Retinal pigment epithelial cell (primary cell): ENCODE results near the gene ANGPTL2.

Experiments
- DNase-seq: peaks from one replicate; pipeline ENCODE4 v3.0.0-alpha.2; 2010; ENCODE audit warnings: low read depth
- H3K4me3 ChIP-seq: 2 replicates; pipeline ENCODE4 v1.5.1; 2011; ENCODE audit warnings: mild to moderate bottlenecking, low read length, control low read depth, moderate library complexity
- CTCF ChIP-seq: conservative IDR thresholded peaks from 2 replicates; pipeline ENCODE4 v1.5.1; 2011; ENCODE audit warnings: low read depth, low read length, control low read depth, inconsistent platforms

Gene ANGPTL2

DNA sequence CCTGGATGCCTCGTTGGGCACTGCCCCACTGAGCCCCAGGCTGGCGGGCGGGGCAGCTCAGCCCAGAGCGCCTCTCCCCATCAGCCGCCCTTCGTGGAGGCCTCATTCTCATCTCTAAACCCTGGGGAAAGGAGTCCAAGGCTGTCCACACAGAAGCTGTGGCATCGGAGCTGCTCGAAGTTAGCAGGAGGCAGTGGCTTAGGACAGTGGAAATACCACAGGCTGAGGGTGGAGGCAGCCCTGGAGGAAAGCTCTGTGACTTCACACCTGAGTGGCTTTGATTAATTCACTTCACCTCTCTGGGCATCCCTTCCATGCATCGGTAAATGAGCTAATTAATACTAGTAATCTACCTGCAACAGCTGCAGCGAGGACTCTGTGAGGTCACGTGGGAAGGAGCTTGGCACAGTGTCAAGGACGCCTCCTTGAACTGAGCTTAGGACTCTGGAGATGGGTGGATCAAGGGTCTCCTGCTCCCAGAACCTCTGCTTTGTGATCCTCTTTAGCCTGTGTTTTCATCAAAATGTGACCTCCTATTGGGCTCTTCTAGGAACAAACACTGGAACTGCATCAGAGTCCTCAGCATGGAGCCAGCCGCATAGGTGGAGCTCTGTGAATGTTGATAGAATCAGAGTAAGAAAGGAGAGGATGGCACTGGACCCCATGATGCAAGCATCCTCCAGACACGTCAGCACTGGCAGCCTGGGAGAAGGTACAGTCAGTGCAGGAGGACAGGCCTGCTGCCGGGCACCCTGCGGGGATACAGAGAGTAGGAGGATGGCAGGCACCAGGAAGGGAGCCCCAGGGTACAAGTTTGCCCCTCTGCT, 842 bp upstream of the ANGPTL2 start:
- no peak for TF ChIP-seq CTCF
- no peak for DNase-seq
- peak overlapping the region; percentile 76 for H3K4me3 ChIP-seq

GRCh38 chr9:127121628-127122175, 733 bp downstream of the ANGPTL2 start:
- H3K4me3 ChIP-seq, result peak overlapping the region; percentile 76
- no peak for DNase-seq
- no peak for TF ChIP-seq CTCF

GRCh38 chr9:127119320-127119709, 3.1 kb downstream of the ANGPTL2 start:
- TF ChIP-seq CTCF, result no peak
- DNase-seq, result no peak
- no peak overlapping the region for H3K4me3 ChIP-seq

- no peak for DNase-seq
- H3K4me3 ChIP-seq, result no peak overlapping the region
- no peak for TF ChIP-seq CTCF
These were observed 3.7 kb downstream of the ANGPTL2 start for GRCh38 chr9:127118597-127119319.

DNA sequence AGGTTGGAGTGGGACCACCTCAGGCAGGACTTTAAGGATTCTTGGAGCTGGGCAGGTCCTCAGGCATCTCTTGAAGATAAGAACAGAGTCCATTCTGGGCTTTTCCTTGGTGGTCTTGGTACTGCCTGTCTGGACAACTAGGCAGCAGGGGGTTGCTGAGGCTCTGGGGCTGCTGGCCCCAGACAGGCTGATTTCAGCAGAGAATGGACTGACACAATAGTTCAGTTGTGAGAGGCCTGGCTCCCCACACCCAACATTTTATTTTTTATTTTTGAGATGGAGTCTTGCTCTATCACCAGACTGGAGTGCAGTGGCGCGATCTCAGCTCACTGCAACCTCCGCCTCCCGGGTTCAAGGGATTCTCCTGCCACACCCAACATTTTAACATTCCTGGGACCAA, 4.6 kb downstream of the ANGPTL2 start:
- no peak for DNase-seq
- no peak for TF ChIP-seq CTCF
- no peak overlapping the region for H3K4me3 ChIP-seq

DNA sequence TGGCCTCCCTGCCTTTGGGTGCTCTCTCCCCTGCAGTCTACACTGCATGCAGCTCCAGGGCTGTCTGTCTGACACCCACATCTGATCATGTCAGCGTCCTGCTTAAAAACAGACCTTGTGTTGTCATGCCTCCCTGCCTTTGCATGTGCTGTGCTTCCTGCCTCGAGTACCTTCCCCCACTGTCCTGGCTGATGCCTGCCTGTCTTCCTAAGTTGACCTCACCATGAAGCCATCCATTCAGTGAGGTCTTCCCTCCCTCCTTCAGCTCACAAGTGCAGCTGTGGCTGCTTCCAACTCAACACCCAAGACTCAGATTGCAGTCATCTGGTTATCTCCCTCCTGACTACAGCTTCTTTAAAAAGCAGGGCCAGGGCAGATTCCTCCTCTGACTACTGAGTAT, 5.5 kb downstream of the ANGPTL2 start:
- DNase-seq, result no peak
- no peak overlapping the region for H3K4me3 ChIP-seq
- no peak for TF ChIP-seq CTCF
